Raji (cell line): ENCODE data around the gene CD58.

Experiments used
- POLR2A ChIP-seq: IDR thresholded peaks from 2 replicates; pipeline ENCODE4 v1.6.1; 2011; ENCODE audit warnings: low read depth, low read length, control low read depth; ENCODE audit not compliant: insufficient read depth

The CD58 gene

GRCh38 chr1:116554924-116555323, 15.9 kb downstream of the CD58 start:
- no peak for TF ChIP-seq POLR2A

GRCh38 chr1:116553386-116554115, 17.3 kb downstream of the CD58 start:
- TF ChIP-seq POLR2A, result no peak

- no peak for TF ChIP-seq POLR2A
Measured at GRCh38 chr1:116546354-116546977, 24.4 kb downstream of the CD58 start.

- TF ChIP-seq POLR2A, result no peak
Measured at GRCh38 chr1:116545359-116545705, 25.5 kb downstream of the CD58 start.

GRCh38 chr1:116544588-116545358, 26.1 kb downstream of the CD58 start:
- no peak for TF ChIP-seq POLR2A

GRCh38 chr1:116540088-116540487, 30.7 kb downstream of the CD58 start:
- TF ChIP-seq POLR2A, result no peak

GRCh38 chr1:116538544-116538943, 32.3 kb downstream of the CD58 start:
- TF ChIP-seq POLR2A, result no peak

- no peak for TF ChIP-seq POLR2A
Measured at GRCh38 chr1:116537898-116538297, 32.9 kb downstream of the CD58 start.

GRCh38 chr1:116537040-116537831, 33.6 kb downstream of the CD58 start:
- no peak for TF ChIP-seq POLR2A

GRCh38 chr1:116534014-116534739, 36.6 kb downstream of the CD58 start:
- no peak for TF ChIP-seq POLR2A

GRCh38 chr1:116533429-116533820, 37.4 kb downstream of the CD58 start:
- TF ChIP-seq POLR2A, result no peak

GRCh38 chr1:116532671-116533428, 38.0 kb downstream of the CD58 start:
- TF ChIP-seq POLR2A, result no peak

GRCh38 chr1:116531917-116532316, 38.9 kb downstream of the CD58 start:
- TF ChIP-seq POLR2A, result no peak

GRCh38 chr1:116529681-116530080, 41.1 kb downstream of the CD58 start:
- TF ChIP-seq POLR2A, result no peak
